HG02798 (cell line): Measurements from ENCODE around the gene LMAN1L.

Experiments used
- ATAC-seq: cut with Tn5 transposase; IDR thresholded peaks from one replicate; pipeline ENCODE4 v1.9.1; 2021; ENCODE audit warnings: mild to moderate bottlenecking; ENCODE audit not compliant: unreplicated experiment, poor library complexity

Gene LMAN1L

DNA sequence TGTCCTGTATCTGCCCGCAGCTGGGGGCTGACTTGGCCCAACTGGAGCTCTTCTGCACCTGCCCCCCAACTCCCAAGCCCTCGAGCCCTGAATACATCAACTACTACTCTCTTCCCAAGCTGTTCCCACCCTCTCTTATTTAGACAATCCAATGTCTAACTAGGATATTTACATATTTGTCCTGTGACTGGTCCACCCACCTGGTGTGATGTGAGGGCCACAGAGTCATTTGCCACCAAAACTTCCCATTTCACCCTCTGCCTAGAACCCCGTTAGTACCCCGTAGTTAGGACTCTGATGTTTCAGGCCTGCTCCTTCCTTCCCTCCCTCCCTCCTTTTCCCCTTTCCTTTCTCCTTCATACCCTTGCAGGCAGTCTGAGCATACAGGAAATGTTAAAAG, 20.2 kb downstream of the LMAN1L start:
- no peak for ATAC-seq

GRCh38 chr15:74833376-74834107, 20.9 kb downstream of the LMAN1L start:
- ATAC-seq: no peak

GRCh38 chr15:74835312-74835823, 22.7 kb downstream of the LMAN1L start:
- ATAC-seq: no peak

DNA sequence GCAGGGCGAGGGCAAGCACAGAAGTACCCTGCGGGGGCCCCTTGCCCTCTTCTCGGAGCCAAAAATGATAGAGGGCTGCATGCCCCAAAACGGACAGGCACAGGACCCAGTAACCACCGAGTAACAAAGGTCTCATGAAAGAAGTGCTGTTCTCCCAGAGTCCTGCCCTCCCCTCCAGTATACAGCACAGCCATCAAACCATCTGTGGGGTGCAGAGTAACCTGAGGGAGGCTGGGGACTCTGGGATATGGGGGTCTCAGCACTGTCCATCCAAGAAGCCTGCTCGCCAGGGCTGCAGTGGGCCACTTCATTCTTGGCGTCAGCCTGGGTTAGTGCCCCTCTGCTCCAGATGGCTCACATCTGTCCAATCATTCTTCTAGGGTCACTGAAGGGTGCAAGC, 24.2 kb downstream of the LMAN1L start:
- no peak for ATAC-seq

DNA sequence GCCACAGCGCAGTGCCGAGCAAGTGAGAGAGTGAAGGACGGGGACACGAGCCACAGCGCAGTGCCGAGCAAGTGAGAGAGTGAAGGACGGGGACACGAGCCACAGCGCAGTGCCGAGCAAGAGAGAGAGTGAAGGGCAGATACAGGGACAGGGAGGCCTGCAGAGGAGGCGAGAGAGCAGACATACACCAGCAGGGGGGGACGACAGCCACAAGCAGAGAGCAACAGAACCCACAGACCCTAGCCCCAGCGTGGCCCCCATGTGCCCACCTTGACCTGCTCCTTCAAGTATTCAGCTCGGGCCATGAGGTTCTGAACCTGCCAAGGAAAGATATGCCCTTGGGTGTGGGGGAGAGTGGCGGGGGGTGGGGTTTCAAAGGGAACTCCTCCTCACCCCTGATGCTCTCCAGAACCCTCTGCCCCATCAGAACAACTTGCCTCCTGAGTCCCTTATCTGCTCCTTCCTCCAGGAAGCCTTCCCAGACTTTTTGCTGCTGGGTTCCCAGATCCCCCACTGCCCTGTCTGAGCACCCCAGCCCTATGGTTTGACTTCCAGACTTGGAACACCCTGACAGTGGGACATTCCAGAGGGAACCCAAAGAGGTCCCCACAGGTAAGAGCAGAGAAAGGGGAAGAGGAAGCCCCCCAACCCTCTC, 25.0 kb downstream of the LMAN1L start:
- ATAC-seq: no peak

DNA sequence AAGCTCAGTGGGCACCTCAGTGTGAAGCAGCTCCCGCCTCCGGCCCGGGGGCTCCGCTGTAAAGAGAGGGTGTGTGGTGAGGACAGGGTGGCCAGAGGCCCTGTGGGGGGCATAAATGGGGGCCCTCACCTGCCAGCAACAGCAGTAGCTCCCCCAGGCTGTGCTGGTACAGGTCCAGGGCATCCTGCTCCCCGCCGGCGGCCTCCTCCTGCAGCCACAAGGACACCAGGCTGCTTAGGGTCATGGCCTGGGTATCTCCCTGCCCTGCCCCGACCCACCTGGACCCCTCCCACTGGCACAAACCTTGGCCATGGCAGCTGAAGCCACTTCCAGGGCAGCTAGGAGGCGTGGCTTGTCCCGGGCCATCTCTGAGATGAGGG, 25.5 kb downstream of the LMAN1L start:
- ATAC-seq: no peak

DNA sequence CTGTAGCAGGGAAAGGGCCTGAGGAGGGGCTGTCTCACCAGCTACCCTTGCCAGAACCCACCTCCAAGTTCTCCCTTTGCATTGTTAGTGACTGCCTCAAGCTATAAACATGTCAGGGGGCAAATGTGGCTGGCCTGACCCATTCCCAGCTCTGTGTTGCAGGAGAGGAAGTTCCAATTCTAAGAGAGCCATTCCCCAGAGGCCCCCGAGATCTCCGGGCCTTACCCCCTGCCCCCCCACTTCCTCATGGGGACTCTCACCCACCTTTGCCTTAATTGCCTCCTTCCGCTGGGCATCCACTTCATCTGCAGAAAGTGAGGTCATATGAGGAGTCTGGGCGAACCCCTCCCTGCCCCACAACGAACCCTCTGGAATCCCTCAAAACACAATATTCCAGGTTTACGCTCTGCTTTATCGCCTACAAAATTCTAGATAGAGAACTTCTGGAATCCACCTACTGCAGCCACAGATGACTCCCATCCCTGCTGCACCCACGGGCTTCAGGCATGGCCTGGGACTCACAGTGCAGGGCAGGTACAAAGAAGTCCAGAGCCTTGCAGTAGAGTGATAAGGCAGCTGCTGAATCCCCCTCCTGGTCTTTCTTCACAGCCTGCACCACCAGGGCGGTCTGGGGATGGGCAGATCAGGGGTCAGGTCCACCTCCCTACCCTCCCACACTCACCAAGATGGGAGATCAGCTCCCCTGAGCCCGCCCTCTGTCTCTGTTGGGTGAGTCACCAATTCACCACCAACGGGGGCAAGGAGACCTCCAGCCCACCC, 26.3 kb downstream of the LMAN1L start:
- ATAC-seq: no peak

DNA sequence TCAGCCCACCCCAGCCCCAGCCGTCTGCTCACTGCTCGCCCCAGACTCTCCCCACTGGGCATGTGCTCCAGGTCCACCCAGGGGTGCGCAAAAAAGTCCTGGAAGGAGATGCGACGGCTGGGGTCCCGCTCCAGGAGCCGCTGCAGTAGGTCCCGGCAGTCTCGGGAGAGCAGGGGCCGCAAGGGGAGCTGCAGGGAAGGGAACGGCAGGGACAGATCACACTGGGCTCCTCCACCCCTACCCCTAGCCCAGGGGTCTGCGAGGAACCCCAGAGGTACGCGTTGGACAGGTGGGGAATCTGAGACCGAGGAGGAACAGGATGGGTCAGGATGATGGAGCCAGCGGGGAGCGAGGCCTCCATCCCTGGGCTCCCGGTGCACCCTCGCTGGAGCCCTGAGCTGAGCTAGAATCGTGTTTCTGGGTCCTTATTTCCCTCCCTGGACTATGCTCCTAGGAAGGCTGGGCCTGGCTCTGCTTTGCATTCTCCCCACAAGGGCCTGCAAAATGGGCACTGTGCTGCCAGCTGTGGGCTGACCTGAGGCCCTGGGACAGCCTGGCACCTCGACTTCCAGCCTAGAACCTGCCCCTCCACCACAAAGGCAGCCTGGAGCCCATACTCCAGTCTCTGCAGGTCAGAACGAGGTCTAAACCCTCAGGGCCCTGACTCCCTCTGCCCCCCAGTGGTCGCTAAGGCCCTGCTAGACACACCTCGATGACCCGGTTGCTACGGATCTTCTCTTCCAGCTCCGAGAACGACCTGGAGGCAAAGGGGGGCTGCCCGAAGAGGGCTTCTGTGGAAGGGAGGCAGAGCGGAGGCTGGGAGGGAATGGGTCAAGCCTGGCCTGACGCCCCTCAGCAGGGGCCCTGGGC, 27.1 kb downstream of the LMAN1L start:
- no peak for ATAC-seq

DNA sequence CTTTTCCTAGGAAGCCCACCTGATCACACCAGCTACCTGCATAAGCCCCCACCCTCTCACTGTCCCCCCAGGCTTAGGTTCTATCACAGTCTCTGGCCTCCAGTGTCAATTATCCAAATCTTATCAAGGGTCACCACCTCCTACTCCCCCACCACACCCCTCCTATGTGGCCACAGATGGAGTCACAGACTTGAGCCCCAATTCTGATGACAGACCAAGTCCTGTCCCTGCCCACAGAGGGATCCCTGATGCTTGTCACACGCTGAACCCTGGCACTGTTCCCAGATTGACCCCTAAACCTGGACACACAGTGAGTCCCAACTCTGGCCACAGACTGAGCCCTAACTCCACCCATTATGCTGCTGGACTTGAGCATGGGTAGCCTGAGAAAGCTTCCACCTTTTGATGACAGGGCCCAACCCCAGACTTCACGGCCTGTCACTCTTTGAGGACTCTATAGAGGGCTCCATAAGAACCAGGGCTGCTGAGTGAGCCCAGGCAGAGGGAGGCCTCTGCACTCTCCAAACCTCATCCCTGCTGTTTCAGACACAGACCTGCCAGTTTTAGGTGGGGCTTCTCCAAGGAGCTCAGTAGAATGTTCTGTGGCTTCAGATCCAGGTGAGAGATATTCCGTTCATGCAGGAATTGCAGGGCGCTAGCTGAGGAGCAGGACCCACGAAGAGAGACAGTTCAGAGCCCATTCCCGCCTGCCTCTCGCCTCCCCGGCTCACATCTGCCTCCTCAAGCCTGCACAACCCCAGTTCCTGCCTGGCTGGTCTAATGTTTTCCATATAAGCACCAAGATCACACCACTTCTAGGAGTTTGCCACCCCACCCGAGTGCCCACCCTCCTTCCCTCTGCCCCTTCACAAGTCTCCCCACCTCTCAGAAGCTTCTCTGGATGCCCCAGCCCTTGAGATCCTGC, 28.5 kb downstream of the LMAN1L start:
- ATAC-seq: no peak

GRCh38 chr15:74841891-74842373, 29.3 kb downstream of the LMAN1L start:
- no peak for ATAC-seq

DNA sequence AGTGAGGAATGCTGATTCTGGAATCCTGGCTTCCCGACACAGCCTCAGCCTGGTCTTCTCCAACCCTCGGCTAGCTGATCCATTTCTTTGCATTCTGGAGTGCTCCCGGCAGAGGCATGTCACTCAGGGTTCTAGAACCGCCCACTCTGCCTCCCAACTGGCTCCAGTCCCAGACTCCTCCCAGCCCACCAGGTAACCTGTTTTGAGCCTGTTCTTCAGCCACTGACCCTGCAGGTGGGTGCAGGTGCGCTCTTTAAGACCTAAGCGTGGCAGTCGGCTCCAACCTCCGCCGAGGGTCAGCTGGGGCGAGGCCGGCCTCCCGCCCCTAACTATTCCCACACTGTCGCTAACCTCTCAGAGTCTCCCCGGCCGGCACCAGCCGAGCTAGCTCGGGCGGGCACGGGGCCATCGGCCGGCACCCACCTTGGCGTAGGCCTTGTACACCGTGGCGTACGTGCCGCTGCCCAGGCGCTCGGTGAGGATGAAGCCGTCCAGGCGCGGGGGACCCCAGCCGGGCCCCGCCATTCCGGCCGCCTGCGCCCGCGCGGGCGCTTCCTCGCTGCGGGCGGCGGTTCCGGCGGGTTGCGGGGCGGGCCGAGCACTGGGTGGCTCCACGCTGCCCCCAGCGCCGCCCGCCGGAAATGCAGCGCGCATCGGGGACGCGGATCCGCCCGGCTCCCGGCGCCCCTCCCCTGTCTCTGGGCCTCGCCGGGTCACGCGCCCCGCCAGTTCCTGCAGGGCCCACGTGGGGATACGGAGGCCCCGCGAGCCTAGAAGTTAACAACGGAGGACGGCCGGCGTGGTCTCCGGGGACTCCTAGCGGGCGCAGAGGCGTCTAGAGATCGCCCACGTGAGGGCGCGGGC, 30.2 kb downstream of the LMAN1L start, which contains the start of gene ULK3:
Gene ULK3, minus strand, starts transcription at position 576 of the 864 bp plus-strand sequence. Its CDS starts 51 bp downstream, at position 525.
- peak; percentile 90 for ATAC-seq

- ATAC-seq: no peak
These were observed 30.8 kb downstream of the LMAN1L start for GRCh38 chr15:74843445-74843828.

- ATAC-seq: no peak
These were observed 31.3 kb downstream of the LMAN1L start for GRCh38 chr15:74843891-74844299.

GRCh38 chr15:74844319-74845207, 31.9 kb downstream of the LMAN1L start:
- no peak for ATAC-seq

DNA sequence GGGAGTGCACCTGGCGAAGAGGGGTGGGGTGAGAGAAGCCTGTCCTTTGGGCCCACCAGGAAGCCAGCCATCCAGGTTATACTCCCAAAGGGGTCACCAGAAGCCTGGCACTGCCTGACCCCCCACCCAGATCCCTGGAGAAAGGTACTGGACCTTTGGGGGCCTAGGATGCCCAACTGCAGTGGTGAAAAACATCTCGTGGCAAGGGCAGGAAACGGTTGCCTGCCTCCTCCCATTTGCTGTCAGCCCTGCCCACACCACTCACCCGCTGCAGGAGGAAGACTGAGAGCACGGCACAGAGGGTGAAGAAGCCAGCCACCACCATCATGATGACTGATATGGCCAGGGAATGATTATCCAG, 32.6 kb downstream of the LMAN1L start:
- no peak for ATAC-seq

DNA sequence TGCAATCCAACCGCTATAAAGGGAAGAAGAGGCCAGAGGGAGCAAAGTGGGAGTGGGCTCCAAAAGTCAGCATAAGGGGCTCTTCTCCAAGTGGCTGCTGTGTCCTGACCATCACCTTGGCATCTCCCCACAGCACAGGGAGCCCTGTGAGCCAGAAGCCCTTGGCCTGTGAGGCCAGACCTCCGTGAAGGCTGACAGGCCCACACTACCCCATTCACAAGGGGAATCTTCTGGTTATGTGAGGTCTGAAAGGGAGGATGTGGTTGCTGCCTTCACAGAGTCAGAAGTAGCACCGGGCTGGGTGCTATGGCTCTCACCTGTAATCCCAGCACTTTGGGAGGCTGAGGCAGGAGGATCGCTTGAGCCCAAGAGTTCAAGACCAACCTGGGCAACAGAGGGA, 32.9 kb downstream of the LMAN1L start:
- no peak for ATAC-seq

DNA sequence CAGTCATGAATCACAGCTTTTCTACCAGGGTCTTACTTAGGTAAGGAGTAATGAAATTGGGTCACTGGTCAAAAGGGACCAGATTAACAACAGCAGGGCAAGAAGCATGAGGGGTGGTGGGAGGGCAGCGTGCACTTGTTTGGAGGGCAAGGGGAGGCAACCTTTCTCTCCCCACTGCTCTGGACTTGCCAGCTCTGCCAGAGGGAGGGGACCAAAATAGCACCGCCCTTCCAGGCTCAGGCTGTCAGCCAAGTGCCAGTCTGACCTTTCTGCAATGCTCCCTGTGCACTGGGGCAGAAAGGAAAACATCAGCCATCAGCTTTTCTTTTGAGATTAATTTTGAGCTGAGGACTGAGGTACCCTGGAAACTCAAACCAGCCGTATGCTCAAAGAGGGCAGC, 34.8 kb downstream of the LMAN1L start:
- ATAC-seq: no peak
